ENCODE results near the gene TFAP2A. TPM values are rescaled to one million over a fixed set of nuclear protein-coding genes. Genes with fewer than 3 reads are reported as not detected.

The TFAP2A gene
- polyA plus RNA-seq, 1 donor (not counting 4 experiments of a cell fraction or from before 2014, with no cell fraction given): 30.2 TPM

DNA sequence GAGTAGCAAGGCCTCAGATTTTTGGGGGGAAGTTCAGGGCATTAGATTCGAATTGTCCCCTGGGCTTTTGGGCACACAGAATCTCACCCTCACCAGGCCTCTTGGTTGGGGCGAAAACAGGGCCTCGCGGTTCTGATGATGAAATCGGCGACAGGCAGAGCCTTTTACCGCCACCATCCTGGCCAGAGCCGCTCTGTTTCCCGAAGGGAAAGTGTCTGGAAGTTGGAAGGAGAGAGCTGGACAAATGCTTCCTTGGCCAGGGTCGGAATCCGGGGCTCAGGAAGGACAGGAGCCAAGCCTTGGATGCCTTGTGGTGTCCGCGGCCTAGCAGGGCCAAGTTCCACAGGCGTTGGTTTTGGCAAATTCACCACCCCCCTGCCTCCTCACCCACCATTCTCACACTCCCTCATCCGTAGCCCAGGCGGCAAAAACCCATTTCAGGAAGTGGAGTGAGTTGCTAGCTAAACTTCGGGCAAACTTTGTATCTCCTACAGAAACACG is 3.5 kb upstream of the TFAP2A start:
- no peak overlapping the region for H2AFZ ChIP-seq (ENCODE audit: control insufficient read depth, low read length)
- peak overlapping the region; percentile 100 for H3K4me2 ChIP-seq (ENCODE audit: control insufficient read depth, extremely low read depth, insufficient read depth, low read depth, low read length)
- H3K9me1 ChIP-seq (ENCODE audit: control insufficient read depth, extremely low read depth, insufficient read depth, low read length): no peaks in the 10 kb centered on the region
- peak overlapping the region; percentile 100 for H3K9ac ChIP-seq (ENCODE audit: control insufficient read depth, extremely low read depth, insufficient read depth, low read length)
- H3K4me3 ChIP-seq (ENCODE audit: control insufficient read depth in 2 of 3, extremely low read depth in 1 of 3, insufficient read depth in 2 of 3, low read depth in 1 of 3, low read length in 3 of 3): peak overlapping the region; percentile 65 to 99 (median 95)
- peaks cover 0 to 12% of the 10 kb centered on the region in 2 experiments for H3K36me3 ChIP-seq (ENCODE audit: control insufficient read depth in 2 of 2, extremely low read depth in 1 of 2, insufficient read depth in 2 of 2, low read length in 2 of 2)
- H3K27ac ChIP-seq (ENCODE audit: control insufficient read depth, insufficient read depth, low read length): peak overlapping the region; percentile 100
- H3K27me3 ChIP-seq (ENCODE audit: control insufficient read depth, extremely low read depth, insufficient read depth, low read length): no peaks in the 10 kb centered on the region
- DNase-seq (ENCODE audit: low read depth, low spot score) (no peak), FAIRE-seq (peak; percentile 34)
- H3K9me3 ChIP-seq (ENCODE audit: control insufficient read depth, low read depth, low read length): no peaks in the 10 kb centered on the region
- peaks cover 24% of the 10 kb centered on the region for H3K4me1 ChIP-seq (ENCODE audit: control insufficient read depth, extremely low read depth, insufficient read depth, low read length)
- peaks cover 55% of the 10 kb centered on the region for H3K79me2 ChIP-seq (ENCODE audit: control insufficient read depth, insufficient read depth, low read length)
- H4K20me1 ChIP-seq (ENCODE audit: control insufficient read depth, extremely low read depth, insufficient read depth, low read length): peaks cover 9% of the 10 kb centered on the region
- TF ChIP-seq, protein P1, sequence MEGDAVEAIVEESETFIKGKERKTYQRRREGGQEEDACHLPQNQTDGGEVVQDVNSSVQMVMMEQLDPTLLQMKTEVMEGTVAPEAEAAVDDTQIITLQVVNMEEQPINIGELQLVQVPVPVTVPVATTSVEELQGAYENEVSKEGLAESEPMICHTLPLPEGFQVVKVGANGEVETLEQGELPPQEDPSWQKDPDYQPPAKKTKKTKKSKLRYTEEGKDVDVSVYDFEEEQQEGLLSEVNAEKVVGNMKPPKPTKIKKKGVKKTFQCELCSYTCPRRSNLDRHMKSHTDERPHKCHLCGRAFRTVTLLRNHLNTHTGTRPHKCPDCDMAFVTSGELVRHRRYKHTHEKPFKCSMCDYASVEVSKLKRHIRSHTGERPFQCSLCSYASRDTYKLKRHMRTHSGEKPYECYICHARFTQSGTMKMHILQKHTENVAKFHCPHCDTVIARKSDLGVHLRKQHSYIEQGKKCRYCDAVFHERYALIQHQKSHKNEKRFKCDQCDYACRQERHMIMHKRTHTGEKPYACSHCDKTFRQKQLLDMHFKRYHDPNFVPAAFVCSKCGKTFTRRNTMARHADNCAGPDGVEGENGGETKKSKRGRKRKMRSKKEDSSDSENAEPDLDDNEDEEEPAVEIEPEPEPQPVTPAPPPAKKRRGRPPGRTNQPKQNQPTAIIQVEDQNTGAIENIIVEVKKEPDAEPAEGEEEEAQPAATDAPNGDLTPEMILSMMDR (optimal IDR thresholded peaks at IDR 0.05 in 1 of 3, IDR thresholded peaks at IDR 0.05 in 1 of 3, conservative IDR thresholded peaks at IDR 0.05 in 1 of 3; ENCODE audit: extremely low read depth in 1 of 3, insufficient read depth in 2 of 3, low read length in 3 of 3): no peak
- TF ChIP-seq EZH2 (IDR thresholded peaks at IDR 0.05; ENCODE audit: low read length): no peak
- dilution Hi-C loops (cut with MboI; ENCODE audit: extremely low pct_ligation_motif_present, low sequenced_read_pairs): no loop called here

DNA sequence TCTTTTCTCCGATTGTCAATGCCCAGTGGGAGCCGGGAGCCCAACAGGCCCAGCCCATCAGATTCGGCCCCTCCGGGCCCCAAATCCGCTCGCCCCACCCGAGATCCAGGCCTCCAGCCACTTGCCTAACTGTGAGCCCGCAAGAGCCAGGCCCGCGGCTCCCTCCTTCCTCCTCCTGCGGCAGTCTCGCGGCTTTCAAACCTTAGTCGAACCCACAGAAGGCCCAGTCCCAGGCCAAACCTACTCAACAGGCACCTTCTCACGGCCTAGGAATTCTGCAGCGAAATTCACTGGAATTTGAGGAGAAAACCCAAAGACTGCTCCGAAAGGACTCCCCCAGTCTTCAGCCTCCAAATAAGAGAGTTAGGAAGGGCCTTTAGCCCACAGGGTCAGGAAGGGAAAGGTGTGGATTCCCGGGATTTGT is 2.8 kb upstream of the TFAP2A start:
- H3K27ac ChIP-seq (ENCODE audit: control insufficient read depth, insufficient read depth, low read length): peak overlapping the region; percentile 100

More for the DNA sequence above, 2.8 kb upstream of the TFAP2A start:
- Histone ChIP-seq H3K9me1 (ENCODE audit: control insufficient read depth, extremely low read depth, insufficient read depth, low read length) (no peaks in the 10 kb centered on the region), H3K4me1 (ENCODE audit: control insufficient read depth, extremely low read depth, insufficient read depth, low read length) (peaks cover 24% of the 10 kb centered on the region), H2AFZ (ENCODE audit: control insufficient read depth, low read length) (no peak overlapping the region), H3K9ac (ENCODE audit: control insufficient read depth, extremely low read depth, insufficient read depth, low read length) (peak overlapping the region; percentile 100), H3K9me3 (ENCODE audit: control insufficient read depth, low read depth, low read length) (no peaks in the 10 kb centered on the region), H3K36me3 (ENCODE audit: control insufficient read depth in 2 of 2, extremely low read depth in 1 of 2, insufficient read depth in 2 of 2, low read length in 2 of 2) (peaks cover 1 to 17% of the 10 kb centered on the region in 2 experiments), H3K27me3 (ENCODE audit: control insufficient read depth, extremely low read depth, insufficient read depth, low read length) (no peaks in the 10 kb centered on the region), H3K4me3 (ENCODE audit: control insufficient read depth in 2 of 3, extremely low read depth in 1 of 3, insufficient read depth in 2 of 3, low read depth in 1 of 3, low read length in 3 of 3) (peak overlapping the region; percentile 65 to 99 (median 95)), H3K79me2 (ENCODE audit: control insufficient read depth, insufficient read depth, low read length) (peaks cover 63% of the 10 kb centered on the region), H3K4me2 (ENCODE audit: control insufficient read depth, extremely low read depth, insufficient read depth, low read depth, low read length) (peak overlapping the region; percentile 100), H4K20me1 (ENCODE audit: control insufficient read depth, extremely low read depth, insufficient read depth, low read length) (peaks cover 14% of the 10 kb centered on the region)
- DNase-seq (ENCODE audit: low read depth, low spot score) (no peak), FAIRE-seq (no peak)
- dilution Hi-C loops (cut with MboI; ENCODE audit: extremely low pct_ligation_motif_present, low sequenced_read_pairs): no loop called here
- TF ChIP-seq, protein P1 (optimal IDR thresholded peaks at IDR 0.05 in 1 of 3, IDR thresholded peaks at IDR 0.05 in 1 of 3, conservative IDR thresholded peaks at IDR 0.05 in 1 of 3; ENCODE audit: extremely low read depth in 1 of 3, insufficient read depth in 2 of 3, low read length in 3 of 3): no peak
- no peak for TF ChIP-seq EZH2 (IDR thresholded peaks at IDR 0.05; ENCODE audit: low read length)
